ENCODE results near the gene PTPRO. TPM values are rescaled to one million over a fixed set of nuclear protein-coding genes. Genes with fewer than 3 reads are reported as not detected.

Gene PTPRO
- total RNA-seq, 1 donor from 2014 or later, result 5.2 TPM

- DNase-seq (ENCODE audit: low spot score), result no peak
These were observed 200.4 kb downstream of the PTPRO start for GRCh38 chr12:15522574-15523187.

GRCh38 chr12:15525441-15525840 is 203.1 kb downstream of the PTPRO start:
- DNase-seq (ENCODE audit: low spot score), result no peak

GRCh38 chr12:15526033-15526432 is 203.7 kb downstream of the PTPRO start:
- DNase-seq (ENCODE audit: low spot score), result no peak

GRCh38 chr12:15527201-15528080 is 205.1 kb downstream of the PTPRO start:
- DNase-seq (ENCODE audit: low spot score), result no peak

- DNase-seq (ENCODE audit: low spot score), result no peak
These were observed 206.4 kb downstream of the PTPRO start for GRCh38 chr12:15528666-15529065.

- DNase-seq (ENCODE audit: low spot score), result no peak
These were observed 208.1 kb downstream of the PTPRO start for GRCh38 chr12:15530361-15530760.

GRCh38 chr12:15532364-15532977 is 210.2 kb downstream of the PTPRO start:
- no peak for DNase-seq (ENCODE audit: low spot score)

GRCh38 chr12:15534322-15534721 is 212.0 kb downstream of the PTPRO start:
- DNase-seq (ENCODE audit: low spot score), result no peak

GRCh38 chr12:15534874-15535273 is 212.6 kb downstream of the PTPRO start:
- DNase-seq (ENCODE audit: low spot score), result no peak

- DNase-seq (ENCODE audit: low spot score), result no peak
These were observed 213.1 kb downstream of the PTPRO start for GRCh38 chr12:15535352-15535781.

- no peak for DNase-seq (ENCODE audit: low spot score)
These were observed 214.1 kb downstream of the PTPRO start for GRCh38 chr12:15536446-15536845.

- no peak for DNase-seq (ENCODE audit: low spot score)
These were observed 216.6 kb downstream of the PTPRO start for GRCh38 chr12:15538881-15539280.

GRCh38 chr12:15540005-15540404 is 217.7 kb downstream of the PTPRO start:
- DNase-seq (ENCODE audit: low spot score), result no peak

GRCh38 chr12:15540469-15540872 is 218.2 kb downstream of the PTPRO start:
- DNase-seq (ENCODE audit: low spot score), result no peak

- no peak for DNase-seq (ENCODE audit: low spot score)
These were observed 219.8 kb downstream of the PTPRO start for GRCh38 chr12:15541996-15542631.

GRCh38 chr12:15543347-15543746 is 221.0 kb downstream of the PTPRO start:
- no peak for DNase-seq (ENCODE audit: low spot score)

GRCh38 chr12:15544589-15544988 is 222.3 kb downstream of the PTPRO start:
- DNase-seq (ENCODE audit: low spot score), result no peak

- no peak for DNase-seq (ENCODE audit: low spot score)
These were observed 223.0 kb downstream of the PTPRO start for GRCh38 chr12:15545334-15545733.

GRCh38 chr12:15546102-15546701 is 223.9 kb downstream of the PTPRO start:
- no peak for DNase-seq (ENCODE audit: low spot score)

GRCh38 chr12:15547063-15547462 is 224.8 kb downstream of the PTPRO start:
- no peak for DNase-seq (ENCODE audit: low spot score)

GRCh38 chr12:15547691-15548090 is 225.4 kb downstream of the PTPRO start:
- DNase-seq (ENCODE audit: low spot score), result no peak

Measured in mesenteric fat pad (tissue), 1 donor.